HCT116 (cell line): Measurements from ENCODE around the gene ACTN3. TPM values are rescaled to one million over a fixed set of nuclear protein-coding genes. Genes with fewer than 3 reads are reported as not detected.
A peak's percentile ranks its signal among the peaks of the same experiment; 100 is the strongest.

ENCODE experiments used
- ATAC-seq: fragments of 200-7000 bp; cut with Tn5 transposase; 2 replicates; pipeline ENCODE4 v1.9.1; 2020; ENCODE audit warnings: mild to moderate bottlenecking, moderate library complexity
- BruUV-seq: library from RNA; stranded (reverse); fragments of 400-500 nt; replicated peaks from 2 replicates; lab custom pipeline; 2021; lab: Mats Ljungman, UMichigan
- CTCF ChIA-PET: fragments of 300-600 bp; sonication (Branson Sonifier 250); formaldehyde crosslinking; loops from one replicate; lab custom pipeline; 2021; ENCODE audit warnings: antibody characterized with exemption; lab: Charles Lee
- POLR2A ChIA-PET: fragments of 300-600, 350-600 bp; sonication (Branson Sonifier 250); formaldehyde crosslinking; loops from one replicate; lab custom pipeline; 2021; ENCODE audit warnings: antibody characterized with exemption; lab: Charles Lee
- RAD21 ChIA-PET, 2 experiments: fragments of 300-600 bp; sonication (Branson Sonifier 250); formaldehyde crosslinking; loops; one replicate each; lab custom pipeline; 2023; ENCODE audit warnings: low total read pairs in 2 of 2; ENCODE audit not compliant: uncharacterized antibody in 2 of 2, unreplicated experiment in 2 of 2, low non-redundant PET in 1 of 2; lab: Charles Lee
- DNase-seq: peaks from one replicate; pipeline ENCODE4 v3.0.0-alpha.2; 2010; ENCODE audit warnings: low read depth, low spot score
- H2AFZ ChIP-seq: fragments of 200-600 bp; shearing (Covaris generic), sonication (generic); 2 replicates; pipeline ENCODE4 v1.6.1; 2017; ENCODE audit warnings: low read depth, mixed run types, mixed read lengths, antibody characterized with exemption, low read length; ENCODE audit not compliant: poor library complexity, severe bottlenecking
- H3K27ac ChIP-seq: 2 replicates; pipeline ENCODE4 v1.5.1; 2012; ENCODE audit warnings: low read depth, low read length
- H3K27me3 ChIP-seq: fragments of 200-600 bp; sonication (generic); 2 replicates; pipeline ENCODE4 v1.6.1; 2016; ENCODE audit warnings: mixed run types, low read length, mixed read lengths; ENCODE audit not compliant: insufficient read depth
- H3K36me3 ChIP-seq, 2 experiments: fragments of 200-500 bp in 1 of 2; fragments of 200-600 bp in 1 of 2; sonication (Bioruptor generic) in 1 of 2; sonication (generic) in 1 of 2; 2 replicates each; pipeline versions ENCODE4 v1.5.1 to v1.6.1; 2014 to 2016; ENCODE audit warnings: low read length in 2 of 2, inconsistent platforms in 1 of 2, mixed read lengths in 1 of 2, mixed run types in 1 of 2; ENCODE audit not compliant: insufficient read depth in 2 of 2, control insufficient read depth in 1 of 2
- H3K4me1 ChIP-seq, 2 experiments: fragments of 200-600 bp in 1 of 2; sonication (generic) in 1 of 2; 2 replicates each; pipeline versions ENCODE4 v1.5.1 to v1.6.1; 2012 to 2017; ENCODE audit warnings: low read length in 2 of 2, inconsistent platforms in 1 of 2, mild to moderate bottlenecking in 1 of 2, mixed read lengths in 1 of 2, mixed run types in 1 of 2, moderate library complexity in 1 of 2; ENCODE audit not compliant: insufficient read depth in 2 of 2, control insufficient read depth in 1 of 2
- H3K4me2 ChIP-seq: fragments of 200-600 bp; sonication (generic); 2 replicates; pipeline ENCODE4 v1.6.1; 2017; ENCODE audit warnings: mixed run types, low read length, mixed read lengths
- H3K4me3 ChIP-seq, 2 experiments: fragments of 200-600 bp in 1 of 2; sonication (generic) in 1 of 2; replicated peaks in 1 of 2; 2 replicates each; pipeline ENCODE4 v1.5.1; 2011 to 2016; ENCODE audit warnings: low read length in 2 of 2, control low read depth in 1 of 2, low read depth in 1 of 2, mild to moderate bottlenecking in 1 of 2, mixed read lengths in 1 of 2, mixed run types in 1 of 2
- H3K79me2 ChIP-seq: fragments of 200-600 bp; sonication (generic); 2 replicates; pipeline ENCODE4 v1.6.1; 2017; ENCODE audit warnings: mild to moderate bottlenecking, mixed run types, low read length, moderate library complexity, mixed read lengths; ENCODE audit not compliant: insufficient read depth
- H3K9ac ChIP-seq: fragments of 200-600 bp; sonication (generic); 2 replicates; pipeline ENCODE4 v1.6.1; 2016; ENCODE audit warnings: low read length, mixed read lengths
- H3K9me2 ChIP-seq: fragments of 200-600 bp; sonication (generic), shearing (Covaris generic); 2 replicates; pipeline ENCODE4 v1.6.1; 2017; ENCODE audit warnings: mixed run types, mild to moderate bottlenecking, moderate library complexity; ENCODE audit not compliant: insufficient read depth
- H3K9me3 ChIP-seq, 2 experiments: fragments of 200-500 bp in 1 of 2; fragments of 200-600 bp in 1 of 2; sonication (Bioruptor generic) in 1 of 2; sonication (generic) in 1 of 2; 2 replicates each; pipeline ENCODE4 v1.6.1; 2014 to 2017; ENCODE audit warnings: low read length in 2 of 2, mixed read lengths in 2 of 2, inconsistent platforms in 1 of 2, low read depth in 1 of 2, mild to moderate bottlenecking in 1 of 2, mixed run types in 1 of 2, moderate library complexity in 1 of 2; ENCODE audit not compliant: control insufficient read depth in 1 of 2, insufficient read depth in 1 of 2
- H4K20me1 ChIP-seq: fragments of 200-600 bp; sonication (generic), shearing (Covaris generic); 2 replicates; pipeline ENCODE4 v1.6.1; 2017; ENCODE audit warnings: mixed run types, mild to moderate bottlenecking, moderate library complexity; ENCODE audit not compliant: insufficient read depth
- ELF1 ChIP-seq: IDR thresholded peaks from 2 replicates; pipeline ENCODE4 v1.6.1; 2012; ENCODE audit warnings: low read depth, borderline replicate concordance
- EZH2phosphoT487 ChIP-seq: fragments of 200-600 bp; IDR thresholded peaks from 2 replicates; pipeline ENCODE4 v1.6.1; 2018; ENCODE audit warnings: antibody characterized with exemption, borderline replicate concordance
- FOSL1 ChIP-seq: IDR thresholded peaks from 2 replicates; pipeline ENCODE4 v1.6.1; 2012; ENCODE audit warnings: low read depth
- JUND ChIP-seq: IDR thresholded peaks from 2 replicates; pipeline ENCODE4 v1.6.1; 2012
- RAD21 ChIP-seq: IDR thresholded peaks from 2 replicates; pipeline ENCODE4 v1.6.1; 2012; ENCODE audit warnings: low read depth, mild to moderate bottlenecking
- REST ChIP-seq: IDR thresholded peaks from 2 replicates; pipeline ENCODE4 v1.6.1; 2012; ENCODE audit warnings: low read depth
- SIN3A ChIP-seq: IDR thresholded peaks from 2 replicates; pipeline ENCODE4 v1.6.1; 2012; ENCODE audit warnings: low read depth
- SP1 ChIP-seq: IDR thresholded peaks from 2 replicates; pipeline ENCODE4 v1.6.1; 2012; ENCODE audit warnings: low read depth
- SRF ChIP-seq: IDR thresholded peaks from 2 replicates; pipeline ENCODE4 v1.6.1; 2012; ENCODE audit warnings: low read depth
- TCF7L2 ChIP-seq: IDR thresholded peaks from 2 replicates; pipeline ENCODE4 v1.7.0; 2011; ENCODE audit warnings: borderline replicate concordance, inconsistent platforms; ENCODE audit not compliant: insufficient read depth, insufficient read length; ENCODE audit errors: extremely low read depth
- ZBTB33 ChIP-seq: IDR thresholded peaks from 2 replicates; pipeline ENCODE4 v1.6.1; 2011; ENCODE audit warnings: mild to moderate bottlenecking, low read length, moderate library complexity; ENCODE audit not compliant: insufficient replicate concordance; ENCODE audit errors: extremely low read depth
- ZFX ChIP-seq: fragments of 450-650 bp; IDR thresholded peaks from 2 replicates; pipeline ENCODE4 v1.6.1; 2017
- intact Hi-C: fragments of 100-400 bp; cut with micrococcal nuclease; formaldehyde crosslinking; loops from 2 replicates; pipeline ENCODE4 v1.10.0; 2022
- total RNA-seq: library from RNA; stranded (reverse); gene quantifications from one replicate; pipeline ENCODE4 v1.2.1, GENCODE V29; 2021; ENCODE audit not compliant: unreplicated experiment
- TF ChIP-seq, protein P1 (sequence below): IDR thresholded peaks from 2 replicates; pipeline ENCODE4 v1.6.1; 2012

The ACTN3 gene
- total RNA-seq, 1 experiment from 2014 or later: not detected

DNA sequence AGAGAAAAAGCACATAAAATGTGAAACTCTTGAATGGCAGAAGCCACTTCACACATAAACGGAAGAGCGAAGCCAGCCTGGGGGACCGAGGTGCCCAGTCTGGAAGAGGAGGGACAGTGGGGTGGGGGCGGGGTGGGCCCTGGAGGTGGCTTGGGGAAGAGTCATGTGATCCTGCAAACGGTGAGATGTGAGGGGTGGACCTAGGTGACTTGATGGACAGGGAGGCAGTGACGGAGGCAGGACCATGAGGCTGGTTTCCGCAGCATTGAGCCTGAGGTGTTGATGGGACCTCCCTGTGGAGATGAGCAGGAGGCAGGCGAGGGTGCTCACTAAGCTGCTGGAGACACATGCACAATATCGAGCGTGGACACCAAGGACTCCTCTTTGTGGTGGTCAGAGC is 17.6 kb upstream of the ACTN3 start:
- TF ChIP-seq TCF7L2: no peak
- TF ChIP-seq FOSL1: no peak
- TF ChIP-seq, protein P1, sequence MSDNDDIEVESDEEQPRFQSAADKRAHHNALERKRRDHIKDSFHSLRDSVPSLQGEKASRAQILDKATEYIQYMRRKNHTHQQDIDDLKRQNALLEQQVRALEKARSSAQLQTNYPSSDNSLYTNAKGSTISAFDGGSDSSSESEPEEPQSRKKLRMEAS: no peak
- no peak for TF ChIP-seq ELF1
- TF ChIP-seq SIN3A: no peak
- no peak for TF ChIP-seq SP1
- TF ChIP-seq ZBTB33: no peak
- no peak for TF ChIP-seq SRF
- no peak for TF ChIP-seq RAD21
- no peak for TF ChIP-seq EZH2phosphoT487
- no peak for TF ChIP-seq REST
- TF ChIP-seq ZFX: no peak
- TF ChIP-seq JUND: no peak
- TF ChIP-seq, all 23 proteins: peak for 0
- H3K9me3 ChIP-seq: no peaks in the 10 kb centered on the region
- no peaks in the 10 kb centered on the region for H3K4me1 ChIP-seq
- ChIA-PET RAD21 (no interaction called here), CTCF (no interaction called here), POLR2A (no interaction called here)
- no peaks in the 10 kb centered on the region for H3K79me2 ChIP-seq
- H3K27me3 ChIP-seq: no peaks in the 10 kb centered on the region
- no peak overlapping the region for H3K4me2 ChIP-seq
- no TSS peak for BruUV-seq
- ATAC-seq (peak; percentile 33; the same call in 1 of the 2 replicates), DNase-seq (no peak)
- H4K20me1 ChIP-seq: no peaks in the 10 kb centered on the region
- no peak overlapping the region for H3K27ac ChIP-seq
- H3K9ac ChIP-seq: no peak overlapping the region
- intact Hi-C loops: no loop called here
- H2AFZ ChIP-seq: no peak overlapping the region
- H3K4me3 ChIP-seq: no peak overlapping the region
- H3K9me2 ChIP-seq: no peaks in the 10 kb centered on the region
- no peaks in the 10 kb centered on the region; a peak in 1 of 4 replicates for H3K36me3 ChIP-seq
